Testis (tissue), 3 donors: ENCODE data around the gene CCDC194. TPM values are rescaled to one million over a fixed set of nuclear protein-coding genes. Genes with fewer than 3 reads are reported as not detected.

Experiments used
- DNase-seq: peaks from one replicate; pipeline ENCODE4 v3.0.0-alpha.2; 2019
- H3K27ac ChIP-seq, 2 donors: fragments of 200-600 bp; sonication (generic); one replicate each; pipeline ENCODE4 v1.5.1; 2019
- H3K27me3 ChIP-seq: fragments of 200-600 bp; sonication (generic); one replicate; pipeline ENCODE4 v1.5.1; 2019
- H3K36me3 ChIP-seq: fragments of 200-600 bp; sonication (generic); one replicate; pipeline ENCODE4 v1.5.1; 2017; ENCODE audit warnings: low read depth; ENCODE audit errors: missing control alignments
- H3K4me1 ChIP-seq: fragments of 200-600 bp; sonication (generic); one replicate; pipeline ENCODE4 v1.5.1; 2019
- H3K4me3 ChIP-seq, 2 donors: fragments of 200-600 bp; sonication (generic); one replicate each; pipeline ENCODE4 v1.5.1; 2017 to 2019
- H3K9me3 ChIP-seq: fragments of 200-600 bp; sonication (generic); one replicate; pipeline ENCODE4 v1.5.1; 2017
- POLR2A ChIP-seq: fragments of 450-650 bp; IDR thresholded peaks from one replicate; pipeline ENCODE4 v1.6.1; 2017; ENCODE audit warnings: antibody characterized with exemption, mild to moderate bottlenecking, moderate library complexity
- WGBS, 2 donors: methylation state at CpG; one replicate each; pipeline ENCODE4 v1.1.5; 2018; 5-methylcytosine and 5-hydroxymethylcytosine counted together
- intact Hi-C: fragments of 100-400 bp; cut with DNase I; formaldehyde crosslinking; loops from one replicate; pipeline ENCODE4 v1.15.1; 2023; ENCODE audit warnings: low total_unique reads
- polyA plus RNA-seq: library from polyadenylated mRNA; stranded (reverse); fragments of 350-450 nt; fragmentation: Illumina TruSeq; extraction: RNeasy Lipid Tissue Mini Kit (QIAGEN cat#74804); gene quantifications from one replicate; pipeline ENCODE4 v1.2.3, GENCODE V29; 2014; ENCODE audit warnings: low read depth, low replicate concordance; ENCODE audit not compliant: insufficient read depth
- total RNA-seq, 2 donors: library from RNA; depleted of rRNA; stranded (reverse); fragments of >200 nt; gene quantifications; one replicate each; pipeline ENCODE4 v1.2.3, GENCODE V29; 2016
- TF ChIP-seq, protein P1 (sequence below), 3 experiments: fragments of 450-650 bp in 2 of 3; fragments of 200-600 bp in 1 of 3; sonication (generic) in 1 of 3; IDR thresholded peaks; one replicate each; pipeline ENCODE4 v1.5.1; 2016 to 2019; ENCODE audit warnings: antibody characterized with exemption in 3 of 3, mild to moderate bottlenecking in 2 of 3, moderate library complexity in 1 of 3

The CCDC194 gene
- total and polyA plus RNA-seq, 3 donors from 2014 or later: 0.45 to 1.3 TPM; not detected in 1

DNA sequence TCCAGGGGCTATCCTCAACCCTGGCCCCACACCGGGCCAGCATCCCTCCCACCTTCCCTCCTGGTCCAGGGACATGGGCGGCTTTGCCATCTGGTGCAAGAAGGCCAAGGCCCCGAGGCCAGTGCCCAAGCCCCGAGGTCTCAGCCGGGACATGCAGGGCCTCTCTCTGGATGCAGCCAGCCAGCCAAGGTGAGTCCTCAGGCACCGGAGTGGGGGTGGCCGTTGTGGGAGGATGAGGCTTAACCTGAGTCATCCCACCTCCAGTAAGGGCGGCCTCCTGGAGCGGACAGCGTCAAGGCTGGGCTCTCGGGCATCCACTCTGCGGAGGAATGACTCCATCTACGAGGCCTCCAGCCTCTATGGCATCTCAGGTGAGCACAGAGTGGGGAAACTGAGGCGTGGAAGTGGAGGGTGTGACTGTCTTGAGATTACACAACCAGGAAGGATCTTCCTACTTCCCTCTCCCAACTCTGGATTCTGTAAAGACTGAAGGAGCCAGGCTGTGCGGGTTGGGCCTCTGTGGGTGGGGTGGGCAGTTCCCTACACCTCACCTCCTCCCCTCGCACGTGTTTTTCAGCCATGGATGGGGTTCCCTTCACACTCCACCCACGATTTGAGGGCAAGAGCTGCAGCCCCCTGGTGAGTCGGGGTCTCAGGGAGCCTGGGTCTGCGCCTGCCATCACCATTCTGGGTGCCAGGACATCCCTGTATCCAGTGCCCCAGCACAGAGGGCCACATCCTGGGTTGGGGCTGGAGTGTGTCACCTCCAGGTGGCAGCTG, 29.6 kb upstream of the CCDC194 start:
- Histone ChIP-seq H3K4me1 (peaks cover 12% of the 10 kb centered on the region), H3K9me3 (no peaks in the 10 kb centered on the region), H3K4me3 (no peak overlapping the region), H3K27me3 (no peaks in the 10 kb centered on the region), H3K27ac (no peak overlapping the region), H3K36me3 (no peaks in the 10 kb centered on the region)
- TF ChIP-seq, protein P1, sequence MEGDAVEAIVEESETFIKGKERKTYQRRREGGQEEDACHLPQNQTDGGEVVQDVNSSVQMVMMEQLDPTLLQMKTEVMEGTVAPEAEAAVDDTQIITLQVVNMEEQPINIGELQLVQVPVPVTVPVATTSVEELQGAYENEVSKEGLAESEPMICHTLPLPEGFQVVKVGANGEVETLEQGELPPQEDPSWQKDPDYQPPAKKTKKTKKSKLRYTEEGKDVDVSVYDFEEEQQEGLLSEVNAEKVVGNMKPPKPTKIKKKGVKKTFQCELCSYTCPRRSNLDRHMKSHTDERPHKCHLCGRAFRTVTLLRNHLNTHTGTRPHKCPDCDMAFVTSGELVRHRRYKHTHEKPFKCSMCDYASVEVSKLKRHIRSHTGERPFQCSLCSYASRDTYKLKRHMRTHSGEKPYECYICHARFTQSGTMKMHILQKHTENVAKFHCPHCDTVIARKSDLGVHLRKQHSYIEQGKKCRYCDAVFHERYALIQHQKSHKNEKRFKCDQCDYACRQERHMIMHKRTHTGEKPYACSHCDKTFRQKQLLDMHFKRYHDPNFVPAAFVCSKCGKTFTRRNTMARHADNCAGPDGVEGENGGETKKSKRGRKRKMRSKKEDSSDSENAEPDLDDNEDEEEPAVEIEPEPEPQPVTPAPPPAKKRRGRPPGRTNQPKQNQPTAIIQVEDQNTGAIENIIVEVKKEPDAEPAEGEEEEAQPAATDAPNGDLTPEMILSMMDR (IDR thresholded peaks at IDR 0.05): no peak
- TF ChIP-seq POLR2A: no peak
- intact Hi-C loops: no loop called here
- DNase-seq: no peak
- WGBS, 2 donors: 86 to 92% methylated on average over 13 to 19 of the region's 20 CpGs

DNA sequence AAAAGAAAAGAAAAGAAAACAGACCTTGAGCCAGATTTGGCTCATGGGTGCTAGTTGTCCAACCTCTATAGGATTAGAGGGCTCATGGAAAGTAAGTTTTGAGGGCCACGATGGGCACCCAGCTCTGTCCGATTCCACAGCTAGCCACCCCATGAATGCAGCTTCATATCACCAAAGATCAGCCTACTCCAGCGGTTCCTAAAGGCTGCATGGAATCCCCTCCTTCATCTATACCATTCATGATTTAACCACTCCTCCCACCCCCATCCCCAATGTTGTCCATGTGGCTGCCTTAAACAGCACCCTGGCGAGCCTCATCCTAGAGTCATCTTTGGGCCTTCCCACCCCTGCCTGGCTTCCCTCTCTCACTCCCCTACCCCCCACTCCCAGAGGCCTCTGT, 27.9 kb upstream of the CCDC194 start:
- H3K27ac ChIP-seq: no peak overlapping the region
- peaks cover 12% of the 10 kb centered on the region for H3K4me1 ChIP-seq
- 90 to 93% methylated on average over 4 of the region's 4 CpGs for WGBS, 2 donors
- H3K27me3 ChIP-seq: no peaks in the 10 kb centered on the region
- TF ChIP-seq POLR2A: no peak
- TF ChIP-seq, protein P1 (IDR thresholded peaks at IDR 0.05): no peak
- intact Hi-C loops: no loop called here
- DNase-seq: no peak
- no peak overlapping the region for H3K4me3 ChIP-seq
- no peaks in the 10 kb centered on the region for H3K36me3 ChIP-seq
- no peaks in the 10 kb centered on the region for H3K9me3 ChIP-seq

DNA sequence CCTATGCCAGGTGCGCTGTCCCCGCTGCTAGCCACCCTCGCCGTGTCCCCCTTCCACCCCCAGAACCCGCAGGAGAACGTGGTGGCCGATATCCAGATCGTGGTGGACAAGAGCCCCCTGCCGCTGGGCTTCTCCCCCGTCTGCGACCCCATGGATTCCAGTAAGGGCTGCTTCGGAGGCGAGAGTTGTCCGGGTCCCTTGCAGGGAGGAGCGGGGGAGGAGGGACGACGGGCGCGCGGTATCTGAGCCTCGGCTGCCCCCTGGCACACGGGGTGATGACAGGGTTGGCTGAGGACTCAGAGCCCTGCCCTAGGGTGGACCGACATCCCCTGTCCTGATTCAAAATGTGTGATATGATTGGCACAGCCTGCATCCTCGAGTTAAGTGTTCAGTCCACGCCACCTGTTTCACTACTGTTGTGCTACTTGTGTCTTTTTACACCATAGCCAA, 26.5 kb upstream of the CCDC194 start:
- no peaks in the 10 kb centered on the region for H3K9me3 ChIP-seq
- H3K27ac ChIP-seq: peak overlapping the region; percentile 80 to 81
- peak; percentile 55 for DNase-seq
- no peaks in the 10 kb centered on the region for H3K27me3 ChIP-seq
- 4 to 22% methylated on average over 3 to 25 of the region's 25 CpGs for WGBS, 2 donors
- TF ChIP-seq POLR2A: no peak
- TF ChIP-seq, protein P1 (IDR thresholded peaks at IDR 0.05): no peak
- peak overlapping the region; percentile 81 to 86 for H3K4me3 ChIP-seq
- H3K36me3 ChIP-seq: no peaks in the 10 kb centered on the region
- H3K4me1 ChIP-seq: peaks cover 12% of the 10 kb centered on the region
- intact Hi-C loops: no loop called here

DNA sequence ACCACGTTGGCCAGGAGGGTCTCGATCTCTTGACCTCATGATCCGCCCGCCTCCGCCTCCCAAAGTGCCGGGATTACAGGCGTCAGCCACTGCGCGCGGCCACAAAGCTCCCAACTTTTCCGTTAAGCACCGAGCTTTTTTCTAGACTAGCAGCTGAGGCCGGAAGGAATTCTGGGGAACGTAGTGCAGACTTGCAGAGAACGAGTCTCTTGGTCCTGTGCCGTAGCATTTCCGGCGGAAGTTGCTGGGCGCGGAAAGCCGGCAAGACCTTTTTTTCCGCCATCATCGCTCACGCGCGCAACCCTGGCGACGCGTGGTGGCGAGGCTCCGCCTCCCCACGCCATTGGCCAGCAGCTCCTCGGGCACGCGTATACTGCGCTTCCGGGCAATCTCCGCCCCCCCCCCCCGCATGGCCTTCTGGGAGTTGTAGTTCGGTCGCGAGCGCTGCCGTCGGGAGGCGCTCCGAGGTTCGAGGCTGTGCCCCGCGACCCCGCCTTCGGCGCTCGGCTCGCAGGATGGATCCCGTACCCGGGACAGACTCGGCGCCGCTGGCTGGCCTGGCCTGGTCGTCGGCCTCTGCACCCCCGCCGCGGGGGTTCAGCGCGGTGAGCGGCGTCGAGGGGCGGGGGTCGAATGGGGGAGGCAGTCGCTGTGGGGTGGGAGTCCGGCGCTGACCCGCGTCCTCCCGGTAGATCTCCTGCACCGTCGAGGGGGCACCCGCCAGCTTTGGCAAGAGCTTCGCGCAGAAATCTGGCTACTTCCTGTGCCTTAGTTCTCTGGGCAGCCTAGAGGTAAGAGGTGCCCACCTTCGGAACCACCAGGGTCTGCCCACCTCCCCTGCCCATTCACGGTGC, 25.9 kb upstream of the CCDC194 start, which contains the start of gene MVB12A:
Gene MVB12A, plus strand, starts transcription at position 427 of the 854 bp plus-strand sequence. Its CDS starts 89 bp downstream, at position 516.
- Histone ChIP-seq H3K9me3 (no peaks in the 10 kb centered on the region), H3K27me3 (no peaks in the 10 kb centered on the region), H3K36me3 (no peaks in the 10 kb centered on the region), H3K4me3 (peak within 1 kb of the TSS; percentile 81 to 86), H3K4me1 (peaks cover 13% of the 10 kb centered on the region), H3K27ac (peak within 1 kb of the TSS; percentile 80 to 93)
- 0 to 2% methylated on average over 9 to 59 of the region's 85 CpGs for WGBS, 2 donors
- DNase-seq: peak; percentile 98
- TF ChIP-seq, protein P1 (IDR thresholded peaks at IDR 0.05): no peak
- peak; percentile 19 for TF ChIP-seq POLR2A
- intact Hi-C loops: no loop called here
